H9 (cell line): ENCODE measurements around the gene SEMG2. TPM values are rescaled to one million over a fixed set of nuclear protein-coding genes. Genes with fewer than 3 reads are reported as not detected.

Source experiments
- DNase-seq: peaks from one replicate; pipeline ENCODE4 v3.0.0-alpha.2; 2017
- H2AFZ ChIP-seq: one replicate; pipeline ENCODE4 v1.6.1; 2013; ENCODE audit warnings: mild to moderate bottlenecking, low read length, control low read depth, moderate library complexity
- H2AK5ac ChIP-seq: 2 replicates; pipeline ENCODE4 v1.6.1; 2013; ENCODE audit warnings: low read length, control low read depth, mixed read lengths; ENCODE audit not compliant: insufficient read length
- H2BK120ac ChIP-seq: one replicate; pipeline ENCODE4 v1.6.1; 2013; ENCODE audit warnings: low read depth, mild to moderate bottlenecking, low read length, control low read depth, inconsistent platforms; ENCODE audit not compliant: poor library complexity, severe bottlenecking
- H2BK12ac ChIP-seq: 2 replicates; pipeline ENCODE4 v1.6.1; 2013; ENCODE audit warnings: low read length, control low read depth, mixed read lengths, low read depth; ENCODE audit not compliant: insufficient read length
- H2BK15ac ChIP-seq: 2 replicates; pipeline ENCODE4 v1.6.1; 2013; ENCODE audit warnings: low read depth, low read length, control low read depth
- H2BK20ac ChIP-seq: one replicate; pipeline ENCODE4 v1.6.1; 2013; ENCODE audit warnings: low read depth, mild to moderate bottlenecking, low read length, control low read depth, inconsistent platforms; ENCODE audit not compliant: poor library complexity, severe bottlenecking
- H2BK5ac ChIP-seq: 2 replicates; pipeline ENCODE4 v1.6.1; 2013; ENCODE audit warnings: low read length, control low read depth, mixed read lengths; ENCODE audit not compliant: insufficient read length
- H3K14ac ChIP-seq: 2 replicates; pipeline ENCODE4 v1.6.1; 2013; ENCODE audit warnings: low read length, control low read depth; ENCODE audit not compliant: insufficient read depth
- H3K18ac ChIP-seq: 2 replicates; pipeline ENCODE4 v1.6.1; 2013; ENCODE audit warnings: low read depth, mild to moderate bottlenecking, mixed read lengths, low read length, control low read depth; ENCODE audit not compliant: insufficient read length
- H3K23ac ChIP-seq: 2 replicates; pipeline ENCODE4 v1.6.1; 2013; ENCODE audit warnings: low read length, control low read depth, mixed read lengths, low read depth; ENCODE audit not compliant: insufficient read length
- H3K23me2 ChIP-seq: 2 replicates; pipeline ENCODE4 v1.6.1; 2013; ENCODE audit warnings: low read depth, mild to moderate bottlenecking, mixed read lengths, low read length, control low read depth; ENCODE audit not compliant: insufficient read length, poor library complexity, severe bottlenecking
- H3K27ac ChIP-seq: 2 replicates; pipeline ENCODE4 v1.5.1; 2013; ENCODE audit warnings: low read length, control low read depth, mixed read lengths, low read depth; ENCODE audit not compliant: insufficient read length
- H3K27me3 ChIP-seq: 2 replicates; pipeline ENCODE4 v1.6.1; 2013; ENCODE audit warnings: low read length, control low read depth, inconsistent platforms; ENCODE audit not compliant: insufficient read depth
- H3K4ac ChIP-seq: 2 replicates; pipeline ENCODE4 v1.6.1; 2013; ENCODE audit warnings: low read depth, mild to moderate bottlenecking, control low read depth, inconsistent platforms, low read length, moderate library complexity
- H3K4me1 ChIP-seq: 2 replicates; pipeline ENCODE4 v1.6.1; 2013; ENCODE audit warnings: low read length, control low read depth, inconsistent platforms; ENCODE audit not compliant: insufficient read depth
- H3K4me2 ChIP-seq: 2 replicates; pipeline ENCODE4 v1.6.1; 2013; ENCODE audit warnings: low read length, control low read depth, mixed read lengths; ENCODE audit not compliant: insufficient read length, insufficient read depth
- H3K56ac ChIP-seq: 2 replicates; pipeline ENCODE4 v1.6.1; 2013; ENCODE audit warnings: low read depth, mild to moderate bottlenecking, mixed read lengths, low read length, control low read depth; ENCODE audit not compliant: insufficient read length
- H3K79me1 ChIP-seq: 2 replicates; pipeline ENCODE4 v1.6.1; 2013; ENCODE audit warnings: low read depth, mild to moderate bottlenecking, moderate library complexity, low read length, control low read depth, inconsistent platforms; ENCODE audit not compliant: insufficient read depth, poor library complexity, severe bottlenecking
- H3K79me2 ChIP-seq: 2 replicates; pipeline ENCODE4 v1.6.1; 2013; ENCODE audit warnings: low read length, control low read depth, inconsistent platforms; ENCODE audit not compliant: insufficient read depth
- H3K9ac ChIP-seq: 2 replicates; pipeline ENCODE4 v1.6.1; 2013; ENCODE audit warnings: low read length, control low read depth, mixed read lengths; ENCODE audit not compliant: insufficient read length; ENCODE audit errors: extremely low read depth
- H3K9me3 ChIP-seq: one replicate; pipeline ENCODE4 v1.6.1; 2013; ENCODE audit warnings: low read depth, low read length, inconsistent platforms; ENCODE audit not compliant: control insufficient read depth
- H3T11ph ChIP-seq: one replicate; pipeline ENCODE4 v1.6.1; 2013; ENCODE audit warnings: mild to moderate bottlenecking, low read length, control low read depth, inconsistent platforms
- H4K20me1 ChIP-seq: one replicate; pipeline ENCODE4 v1.6.1; 2013; ENCODE audit not compliant: control insufficient read depth, insufficient read length, insufficient read depth
- H4K5ac ChIP-seq: 2 replicates; pipeline ENCODE4 v1.6.1; 2013; ENCODE audit warnings: low read depth, mild to moderate bottlenecking, mixed read lengths, low read length, control low read depth; ENCODE audit not compliant: insufficient read length
- H4K8ac ChIP-seq: replicated peaks from 2 replicates; pipeline ENCODE4 v1.6.1; 2013; ENCODE audit warnings: low read length, control low read depth, mixed read lengths, low read depth; ENCODE audit not compliant: insufficient read length
- H4K91ac ChIP-seq: 2 replicates; pipeline ENCODE4 v1.6.1; 2013; ENCODE audit warnings: low read depth, mild to moderate bottlenecking, moderate library complexity, mixed read lengths, low read length, control low read depth; ENCODE audit not compliant: insufficient read length
- H3K27ac Mint-ChIP-seq, 3 experiments: 2 replicates in 2 of 3; 3 replicates in 1 of 3; pipeline ENCODE4 v1.8.0; 2020 to 2021; ENCODE audit warnings: mixed read lengths in 3 of 3, mild to moderate bottlenecking in 1 of 3, moderate library complexity in 1 of 3
- H3K27me3 Mint-ChIP-seq: 2 replicates; pipeline ENCODE4 v1.8.0; 2021; ENCODE audit warnings: low read depth, mild to moderate bottlenecking, moderate library complexity, mixed read lengths
- H3K36me3 Mint-ChIP-seq, 3 experiments: 2 replicates in 2 of 3; 3 replicates in 1 of 3; pipeline ENCODE4 v1.8.0; 2020 to 2021; ENCODE audit warnings: low read depth in 3 of 3, mixed read lengths in 3 of 3; ENCODE audit not compliant: insufficient read depth in 1 of 3
- H3K4me1 Mint-ChIP-seq, 2 experiments: 2 replicates each; pipeline ENCODE4 v1.8.0; 2020; ENCODE audit warnings: mixed read lengths in 2 of 2
- H3K4me3 Mint-ChIP-seq, 2 experiments: 2 replicates in 1 of 2; 3 replicates in 1 of 2; pipeline ENCODE4 v1.8.0; 2020 to 2021; ENCODE audit warnings: mild to moderate bottlenecking in 2 of 2, mixed read lengths in 2 of 2, moderate library complexity in 1 of 2
- H3K9me3 Mint-ChIP-seq, 2 experiments: 2 replicates in 1 of 2; 3 replicates in 1 of 2; pipeline ENCODE4 v1.8.0; 2020; ENCODE audit warnings: mild to moderate bottlenecking in 2 of 2, mixed read lengths in 2 of 2, moderate library complexity in 1 of 2
- CTCF ChIP-seq: fragments of 200-600 bp; sonication (generic); conservative IDR thresholded peaks from 3 replicates; pipeline ENCODE4 v1.8.0; 2021; ENCODE audit warnings: antibody characterized with exemption, mild to moderate bottlenecking
- WGBS: extraction: QIAGEN DNeasy Blood & Tissue Kit; methylation state at CpG from one replicate; pipeline ENCODE4 v1.1.7; 2013; ENCODE audit warnings: missing lambda C conversion rate, low lambda C conversion rate, mixed read lengths; ENCODE audit not compliant: insufficient read length; ENCODE audit errors: extremely low coverage; 5-methylcytosine and 5-hydroxymethylcytosine counted together
- total RNA-seq: library from RNA; stranded (reverse); gene quantifications from 2 replicates; pipeline ENCODE4 v1.2.1, GENCODE V29; 2021

SEMG2 gene
- total RNA-seq, 1 experiment from 2014 or later = not detected

GRCh38 chr20:45247865-45248264 is 26.7 kb downstream of the SEMG2 start:
- no peak overlapping the region for H2BK5ac ChIP-seq
- no peak overlapping the region for H3K27ac ChIP-seq
- no peak for TF ChIP-seq CTCF
- Mint-ChIP-seq H3K27me3 (peaks cover 47% of the 10 kb centered on the region), H3K36me3 (no peaks in the 10 kb centered on the region), H3K27ac (no peak overlapping the region), H3K4me3 (no peak overlapping the region), H3K4me1 (no peaks in the 10 kb centered on the region), H3K9me3 (no peaks in the 10 kb centered on the region)
- no peak overlapping the region for H2BK20ac ChIP-seq
- no peak overlapping the region for H3K4ac ChIP-seq
- no peaks in the 10 kb centered on the region for H3K23me2 ChIP-seq
- no peak overlapping the region for H3K4me2 ChIP-seq
- H3K79me2 ChIP-seq = no peaks in the 10 kb centered on the region
- H3K56ac ChIP-seq = no peak overlapping the region
- no peak overlapping the region for H3K23ac ChIP-seq
- H3K9me3 ChIP-seq = no peaks in the 10 kb centered on the region
- H4K8ac ChIP-seq = no peak overlapping the region
- no peaks in the 10 kb centered on the region for H3K27me3 ChIP-seq
- no peak overlapping the region for H4K91ac ChIP-seq
- H4K20me1 ChIP-seq = no peaks in the 10 kb centered on the region
- no peaks in the 10 kb centered on the region for H3K4me1 ChIP-seq
- no peak overlapping the region for H3K9ac ChIP-seq
- no peak overlapping the region for H2AFZ ChIP-seq
- H2AK5ac ChIP-seq = no peak overlapping the region
- no peaks in the 10 kb centered on the region for H3K79me1 ChIP-seq
- H3T11ph ChIP-seq = no peak overlapping the region
- no peak overlapping the region for H3K18ac ChIP-seq
- WGBS = no CpG with 5 or more reads among the region's 1 CpG
- H2BK12ac ChIP-seq = no peak overlapping the region
- no peak overlapping the region for H3K14ac ChIP-seq
- H4K5ac ChIP-seq = no peak overlapping the region
- no peak overlapping the region for H2BK120ac ChIP-seq
- DNase-seq = no peak
- H2BK15ac ChIP-seq = no peak overlapping the region
